Mesothelial cell of epicardium (in vitro differentiated cells): ENCODE data around the gene CC2D1A. TPM values are rescaled to one million over a fixed set of nuclear protein-coding genes. Genes with fewer than 3 reads are reported as not detected.

Experiments used
- DNase-seq, 2 experiments: peaks; one replicate each; pipeline ENCODE4 v3.0.0; 2021; ENCODE audit warnings: low spot score in 2 of 2; ENCODE audit not compliant: unreplicated experiment in 2 of 2
- H3K27ac Mint-ChIP-seq: 2 replicates; pipeline ENCODE4 v1.8.0; 2021; ENCODE audit warnings: mixed read lengths
- H3K27me3 Mint-ChIP-seq: 2 replicates; pipeline ENCODE4 v1.8.0; 2021; ENCODE audit warnings: low read depth, mixed read lengths
- H3K36me3 Mint-ChIP-seq: 2 replicates; pipeline ENCODE4 v1.8.0; 2021; ENCODE audit warnings: mixed read lengths
- H3K4me1 Mint-ChIP-seq: 2 replicates; pipeline ENCODE4 v1.8.0; 2021; ENCODE audit warnings: mixed read lengths
- H3K4me3 Mint-ChIP-seq: 2 replicates; pipeline ENCODE4 v1.8.0; 2021; ENCODE audit warnings: mild to moderate bottlenecking, moderate library complexity, mixed read lengths
- H3K9me3 Mint-ChIP-seq: 2 replicates; pipeline ENCODE4 v1.8.0; 2021; ENCODE audit warnings: mixed read lengths
- CTCF ChIP-seq: fragments of 200-600 bp; sonication (generic); IDR thresholded peaks from one replicate; pipeline ENCODE4 v1.5.0; 2021; ENCODE audit warnings: antibody characterized with exemption; ENCODE audit not compliant: unreplicated experiment
- total RNA-seq: library from RNA; stranded (reverse); gene quantifications from 3 replicates; pipeline ENCODE4 v1.2.1, GENCODE V29; 2021

CC2D1A gene
- total RNA-seq, 1 donor from 2014 or later, result 66.0 TPM

GRCh38 chr19:13888281-13888680 lies 17.7 kb upstream of the CC2D1A start:
- Mint-ChIP-seq H3K27me3 (no peaks in the 10 kb centered on the region), H3K36me3 (no peaks in the 10 kb centered on the region), H3K4me1 (peaks cover 21% of the 10 kb centered on the region), H3K9me3 (no peaks in the 10 kb centered on the region), H3K27ac (no peak overlapping the region), H3K4me3 (no peak overlapping the region)
- no peak for TF ChIP-seq CTCF
- no peak for DNase-seq

GRCh38 chr19:13890136-13890535 lies 15.9 kb upstream of the CC2D1A start:
- Mint-ChIP-seq H3K4me3 (no peak overlapping the region), H3K27me3 (no peaks in the 10 kb centered on the region), H3K36me3 (no peaks in the 10 kb centered on the region), H3K9me3 (no peaks in the 10 kb centered on the region), H3K27ac (no peak overlapping the region), H3K4me1 (peaks cover 8% of the 10 kb centered on the region)
- TF ChIP-seq CTCF, result no peak
- no peak for DNase-seq

GRCh38 chr19:13892870-13893269 lies 13.1 kb upstream of the CC2D1A start:
- H3K27me3 Mint-ChIP-seq, result no peaks in the 10 kb centered on the region
- peaks cover 5% of the 10 kb centered on the region for H3K4me1 Mint-ChIP-seq

GRCh38 chr19:13894552-13894951 lies 11.4 kb upstream of the CC2D1A start:
- H3K4me3 Mint-ChIP-seq, result no peak overlapping the region
- no peaks in the 10 kb centered on the region for H3K9me3 Mint-ChIP-seq
- H3K4me1 Mint-ChIP-seq, result peaks cover 5% of the 10 kb centered on the region
- H3K27ac Mint-ChIP-seq, result no peak overlapping the region
- DNase-seq, result no peak
- TF ChIP-seq CTCF, result no peak
- H3K27me3 Mint-ChIP-seq, result no peaks in the 10 kb centered on the region
- H3K36me3 Mint-ChIP-seq, result no peaks in the 10 kb centered on the region

More at GRCh38 chr19:13892870-13893269, 13.1 kb upstream of the CC2D1A start:
- no peak for TF ChIP-seq CTCF
- Mint-ChIP-seq H3K36me3 (no peaks in the 10 kb centered on the region), H3K27ac (peak overlapping the region; percentile 47), H3K4me3 (no peak overlapping the region), H3K9me3 (no peaks in the 10 kb centered on the region)
- DNase-seq, result no peak

- Mint-ChIP-seq H3K36me3 (no peaks in the 10 kb centered on the region), H3K27me3 (no peaks in the 10 kb centered on the region), H3K4me1 (peaks cover 5% of the 10 kb centered on the region), H3K27ac (no peak overlapping the region), H3K9me3 (no peaks in the 10 kb centered on the region), H3K4me3 (no peak overlapping the region)
- no peak for TF ChIP-seq CTCF
- no peak for DNase-seq
Measured at GRCh38 chr19:13896227-13896626, 9.8 kb upstream of the CC2D1A start.

GRCh38 chr19:13899393-13899792 lies 6.6 kb upstream of the CC2D1A start:
- no peak for TF ChIP-seq CTCF
- Mint-ChIP-seq H3K9me3 (no peaks in the 10 kb centered on the region), H3K36me3 (no peaks in the 10 kb centered on the region), H3K27me3 (no peaks in the 10 kb centered on the region), H3K27ac (no peak overlapping the region), H3K4me1 (no peaks in the 10 kb centered on the region), H3K4me3 (no peak overlapping the region)
- DNase-seq, result no peak
